ENCODE measurements around the gene ADIRF. TPM values are rescaled to one million over a fixed set of nuclear protein-coding genes. Genes with fewer than 3 reads are reported as not detected.
A peak's percentile ranks its signal among the peaks of the same experiment; 100 is the strongest.

The ADIRF gene
- total RNA-seq, 1 experiment from 2014 or later = 1.6 TPM

- DNase-seq (ENCODE audit: low spot score) = peak; percentile 92
Observed at GRCh38 chr10:86960003-86960862, 8.0 kb upstream of the ADIRF start.

- no peak for DNase-seq (ENCODE audit: low spot score)
Observed at GRCh38 chr10:86960863-86961434, 7.3 kb upstream of the ADIRF start.

- DNase-seq (ENCODE audit: low spot score) = no peak
Observed at GRCh38 chr10:86961481-86962091, 6.7 kb upstream of the ADIRF start.

GRCh38 chr10:86962136-86962980, 5.9 kb upstream of the ADIRF start:
- DNase-seq (ENCODE audit: low spot score) = no peak

- no peak for DNase-seq (ENCODE audit: low spot score)
Observed at GRCh38 chr10:86962981-86963310, 5.3 kb upstream of the ADIRF start.

- no peak for DNase-seq (ENCODE audit: low spot score)
Observed at GRCh38 chr10:86963341-86963919, 4.9 kb upstream of the ADIRF start.

- no peak for DNase-seq (ENCODE audit: low spot score)
Observed at GRCh38 chr10:86964061-86964846, 4.0 kb upstream of the ADIRF start.

- no peak for DNase-seq (ENCODE audit: low spot score)
Observed at GRCh38 chr10:86964847-86965190, 3.5 kb upstream of the ADIRF start.

GRCh38 chr10:86965986-86966654, 2.2 kb upstream of the ADIRF start:
- no peak for DNase-seq (ENCODE audit: low spot score)

GRCh38 chr10:86967481-86967941, 771 bp upstream of the ADIRF start:
- no peak for DNase-seq (ENCODE audit: low spot score)

GRCh38 chr10:86968994-86969355, 693 bp downstream of the ADIRF start:
- no peak for DNase-seq (ENCODE audit: low spot score)

- DNase-seq (ENCODE audit: low spot score) = no peak
Observed at GRCh38 chr10:86969421-86970041, 1.2 kb downstream of the ADIRF start.

GRCh38 chr10:86970162-86970981, 2.1 kb downstream of the ADIRF start:
- DNase-seq (ENCODE audit: low spot score) = no peak

- DNase-seq (ENCODE audit: low spot score) = no peak
Observed at GRCh38 chr10:86970982-86971231, 2.6 kb downstream of the ADIRF start.

- peak; percentile 73 for DNase-seq (ENCODE audit: low spot score)
Observed at GRCh38 chr10:86971232-86971991, 3.1 kb downstream of the ADIRF start.

GRCh38 chr10:86972613-86973380, 4.5 kb downstream of the ADIRF start:
- DNase-seq (ENCODE audit: low spot score) = no peak

GRCh38 chr10:86974484-86974883, 6.2 kb downstream of the ADIRF start:
- DNase-seq (ENCODE audit: low spot score) = peak; percentile 51

Measured in HT-29 (cell line).